ENCODE measurements around the gene PLPPR3.

- TF ChIP-seq POLR2A (IDR thresholded peaks at IDR 0.05; ENCODE audit: extremely low read depth, insufficient read length), result no peak
- TF ChIP-seq CTCF (IDR thresholded peaks at IDR 0.05; ENCODE audit: low read depth, low read length), result no peak
- no peak for TF ChIP-seq MYC (IDR thresholded peaks at IDR 0.05; ENCODE audit: low read depth, low read length)
- no peak for TF ChIP-seq MAX (IDR thresholded peaks at IDR 0.05; ENCODE audit: low read depth, low read length)
Measured at GRCh38 chr19:805600-806550, 15.9 kb downstream of the PLPPR3 start.
